GM12801 (cell line): ENCODE results near the gene UPF3A.

Experiments used
- TF ChIP-seq, protein P1 (sequence below): IDR thresholded peaks from one replicate; pipeline ENCODE4 v1.5.1; 2011; ENCODE audit warnings: control low read depth; ENCODE audit not compliant: insufficient read length; ENCODE audit errors: extremely low read depth

UPF3A gene

DNA sequence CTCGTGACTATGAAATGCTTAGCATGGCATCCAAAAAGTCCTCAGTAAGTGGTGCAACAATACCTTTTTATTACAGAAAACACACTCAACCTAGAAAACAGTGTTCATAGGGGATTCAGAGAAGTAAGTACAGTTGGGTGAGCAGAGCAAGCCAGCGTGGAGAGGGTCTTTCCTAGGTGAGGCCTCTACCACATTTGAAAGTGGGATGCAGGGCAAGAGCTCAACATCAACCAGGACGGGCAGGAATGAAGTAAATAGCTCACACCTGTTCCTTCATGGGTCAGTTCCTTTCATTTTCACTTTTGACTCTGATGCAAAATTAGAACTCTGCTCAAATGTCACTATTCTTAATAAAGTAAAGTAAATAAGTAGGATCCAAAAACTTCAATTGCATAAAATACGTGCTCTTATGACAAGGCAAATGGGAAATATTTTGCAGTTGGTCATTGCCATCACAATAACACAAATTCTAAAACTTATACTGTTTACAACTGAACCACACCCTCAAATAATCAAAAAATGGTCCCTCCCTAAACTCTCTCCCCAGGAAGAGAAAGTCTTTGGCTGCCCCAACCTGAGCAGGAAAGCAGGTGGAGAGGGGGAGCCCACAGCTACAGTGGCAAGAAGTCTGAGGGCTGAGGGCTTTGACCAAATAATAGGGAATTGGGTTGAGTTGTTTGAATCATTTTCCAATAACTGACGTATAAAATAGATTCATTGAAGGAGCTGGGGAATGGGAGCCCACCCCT is 53.1 kb downstream of the UPF3A start:
- TF ChIP-seq, protein P1, sequence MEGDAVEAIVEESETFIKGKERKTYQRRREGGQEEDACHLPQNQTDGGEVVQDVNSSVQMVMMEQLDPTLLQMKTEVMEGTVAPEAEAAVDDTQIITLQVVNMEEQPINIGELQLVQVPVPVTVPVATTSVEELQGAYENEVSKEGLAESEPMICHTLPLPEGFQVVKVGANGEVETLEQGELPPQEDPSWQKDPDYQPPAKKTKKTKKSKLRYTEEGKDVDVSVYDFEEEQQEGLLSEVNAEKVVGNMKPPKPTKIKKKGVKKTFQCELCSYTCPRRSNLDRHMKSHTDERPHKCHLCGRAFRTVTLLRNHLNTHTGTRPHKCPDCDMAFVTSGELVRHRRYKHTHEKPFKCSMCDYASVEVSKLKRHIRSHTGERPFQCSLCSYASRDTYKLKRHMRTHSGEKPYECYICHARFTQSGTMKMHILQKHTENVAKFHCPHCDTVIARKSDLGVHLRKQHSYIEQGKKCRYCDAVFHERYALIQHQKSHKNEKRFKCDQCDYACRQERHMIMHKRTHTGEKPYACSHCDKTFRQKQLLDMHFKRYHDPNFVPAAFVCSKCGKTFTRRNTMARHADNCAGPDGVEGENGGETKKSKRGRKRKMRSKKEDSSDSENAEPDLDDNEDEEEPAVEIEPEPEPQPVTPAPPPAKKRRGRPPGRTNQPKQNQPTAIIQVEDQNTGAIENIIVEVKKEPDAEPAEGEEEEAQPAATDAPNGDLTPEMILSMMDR, result no peak

DNA sequence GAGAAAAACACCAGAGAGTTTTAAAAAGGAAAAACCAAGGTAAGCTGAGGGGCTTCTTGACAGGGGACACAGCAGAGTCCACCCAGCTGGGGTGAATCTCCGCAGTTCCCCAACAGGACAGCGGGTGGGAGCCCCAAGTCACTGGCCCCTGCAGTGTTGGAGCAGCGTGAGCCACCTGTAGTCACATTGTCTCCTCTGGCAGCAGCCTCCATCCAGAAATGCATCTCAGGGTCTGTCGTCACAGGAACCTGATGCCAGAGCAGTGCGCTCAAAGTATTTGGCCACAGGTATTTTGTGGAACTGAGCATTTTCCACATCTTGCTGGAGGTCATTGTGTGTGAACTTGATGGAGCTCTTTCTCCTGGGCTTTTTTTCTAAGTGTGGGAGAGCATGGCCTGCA is 57.6 kb downstream of the UPF3A start:
- TF ChIP-seq, protein P1, result no peak

DNA sequence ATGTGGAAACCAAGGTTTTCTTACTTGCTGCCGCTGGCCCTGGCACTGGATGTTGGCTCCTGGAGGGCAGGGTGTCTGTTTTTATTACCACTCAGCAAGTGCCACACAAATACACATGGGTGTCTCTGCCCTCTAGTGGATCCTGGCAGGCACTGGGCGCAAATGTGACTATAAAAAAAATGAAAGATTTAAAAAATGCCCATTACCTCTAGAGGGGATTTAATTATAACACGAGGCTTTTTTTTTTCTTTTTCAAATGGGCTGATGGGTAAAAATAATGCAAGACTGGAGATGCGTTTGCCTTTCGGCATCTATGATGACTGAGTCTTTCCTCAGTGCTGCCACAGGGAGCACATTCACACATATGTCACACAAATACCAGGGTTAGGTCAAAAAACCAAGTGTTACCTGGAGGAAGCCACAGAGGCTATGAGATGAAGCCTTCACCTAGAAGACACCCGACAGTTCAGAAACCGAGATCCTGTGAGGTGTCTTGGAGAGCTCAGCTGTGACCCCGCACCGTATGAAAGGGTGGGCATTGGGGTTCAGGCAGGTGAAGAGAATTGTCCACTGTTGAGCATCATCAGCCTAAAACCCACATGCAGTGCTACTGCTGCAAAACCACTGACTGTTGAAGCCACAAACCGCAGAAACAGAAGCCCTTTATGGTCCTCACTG is 58.6 kb downstream of the UPF3A start:
- TF ChIP-seq, protein P1, result no peak

DNA sequence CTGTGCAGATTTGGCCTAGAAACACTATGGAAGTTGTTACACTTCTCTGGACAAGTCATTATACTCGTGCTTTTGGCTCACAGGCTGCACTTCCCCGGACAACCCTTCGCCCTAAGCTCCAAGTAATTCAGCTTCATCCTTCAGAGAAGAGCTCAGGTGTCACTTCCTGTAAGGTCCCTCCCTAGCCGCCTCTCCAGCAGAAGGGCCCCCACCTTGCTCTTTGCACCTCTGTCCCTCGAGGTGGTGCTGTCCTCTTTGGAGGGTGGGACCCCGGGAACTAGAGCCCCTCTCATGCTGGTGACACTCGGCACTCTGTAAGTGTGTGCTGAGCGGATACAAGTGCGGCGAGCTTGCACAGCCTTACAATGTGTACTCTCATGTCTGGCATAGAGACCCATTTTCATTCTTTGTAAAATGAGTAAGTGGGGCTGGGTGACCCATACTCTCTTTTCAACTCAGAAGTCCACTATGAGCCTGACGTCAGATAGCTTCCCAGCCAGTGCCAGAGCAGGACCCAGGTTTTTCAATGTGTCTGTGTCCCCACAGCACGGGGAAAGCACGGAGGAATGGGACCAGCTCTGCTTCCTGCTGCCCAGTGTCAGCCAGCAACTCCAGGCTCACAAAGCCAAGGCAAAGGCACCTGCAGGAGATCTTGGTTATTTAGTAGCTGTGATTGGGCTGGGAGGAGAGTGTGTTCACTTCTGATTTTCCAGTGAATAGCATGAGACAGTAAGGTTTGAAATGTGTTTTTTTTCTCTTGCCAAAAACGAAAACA is 59.8 kb downstream of the UPF3A start:
- TF ChIP-seq, protein P1, result no peak
